ENCODE results near the gene PAX5.

GRCh38 chr9:37011530-37011929 lies 22.5 kb downstream of the PAX5 start:
- TF ChIP-seq CTCF (conservative IDR thresholded peaks at IDR 0.05; ENCODE audit: low read length) (no peak), EZH2phosphoT487 (IDR thresholded peaks at IDR 0.05; ENCODE audit: borderline replicate concordance, low read depth, low read length) (no peak)
